ENCODE measurements around the gene TSPAN3.

TSPAN3 gene

DNA sequence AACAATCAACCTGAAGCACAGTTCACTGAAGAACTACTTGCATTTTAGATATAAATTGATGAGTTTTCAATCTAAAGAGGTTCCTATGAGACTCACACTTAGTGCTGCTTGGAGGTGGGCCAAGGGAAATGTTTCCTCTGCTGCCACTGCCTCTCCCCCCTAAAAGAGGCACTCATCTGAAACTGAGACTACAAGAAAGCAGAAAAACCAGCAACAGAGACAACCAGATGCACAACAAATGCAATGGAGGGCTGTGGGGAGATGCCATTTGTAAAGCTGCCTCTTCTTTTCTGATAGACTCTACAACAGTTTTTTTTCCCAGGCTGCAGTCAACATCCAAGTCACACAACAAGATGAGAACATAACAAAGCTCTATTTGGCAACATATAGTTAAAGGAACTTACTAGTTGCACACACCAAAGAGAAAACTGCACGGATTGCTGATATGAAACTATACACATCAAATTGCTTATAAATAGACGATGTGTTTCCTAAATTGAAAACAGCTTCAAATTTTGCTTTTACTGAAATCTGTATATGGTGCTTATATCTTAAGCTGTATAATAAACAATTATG, 11.0 kb downstream of the TSPAN3 start:
- Mint-ChIP-seq H3K4me1 (peaks cover 14% of the 10 kb centered on the region), H3K27me3 (no peaks in the 10 kb centered on the region), H3K27ac (ENCODE audit: low read depth) (no peak overlapping the region), H3K4me3 (no peak overlapping the region), H3K36me3 (ENCODE audit: insufficient read depth) (peaks cover 10% of the 10 kb centered on the region), H3K9me3 (no peaks in the 10 kb centered on the region)
- ATAC-seq (replicated peaks; ENCODE audit: extremely low read depth, poor library complexity, severe bottlenecking) (no peak), DNase-seq (ENCODE audit: low spot score in 2 of 2) (no peak)

DNA sequence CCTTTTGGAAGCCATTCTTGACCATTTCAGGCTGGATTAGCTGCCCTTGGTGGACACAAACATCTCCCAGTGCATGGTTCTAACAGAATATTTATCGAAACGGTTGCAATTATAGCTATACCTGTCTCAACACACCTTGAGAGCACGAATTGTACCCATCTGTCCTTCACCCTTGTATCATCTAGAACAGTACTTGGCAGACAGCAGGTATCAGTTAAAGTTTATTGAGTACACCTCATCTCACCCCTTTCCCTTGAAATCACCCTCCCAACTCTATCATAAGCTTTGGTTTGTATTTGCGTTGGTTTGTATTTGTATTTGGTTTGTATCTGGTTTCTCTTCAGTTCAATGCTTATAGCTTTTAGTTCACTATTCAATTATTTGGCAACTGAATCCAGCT, 12.4 kb downstream of the TSPAN3 start:
- H3K27me3 Mint-ChIP-seq = no peaks in the 10 kb centered on the region
- no peak overlapping the region for H3K27ac Mint-ChIP-seq (ENCODE audit: low read depth)
- H3K36me3 Mint-ChIP-seq (ENCODE audit: insufficient read depth) = peaks cover 10% of the 10 kb centered on the region
- DNase-seq (ENCODE audit: low spot score in 2 of 2) (no peak), ATAC-seq (replicated peaks; ENCODE audit: extremely low read depth, poor library complexity, severe bottlenecking) (no peak)
- peaks cover 14% of the 10 kb centered on the region for H3K4me1 Mint-ChIP-seq
- H3K9me3 Mint-ChIP-seq = no peaks in the 10 kb centered on the region
- no peak overlapping the region for H3K4me3 Mint-ChIP-seq

DNA sequence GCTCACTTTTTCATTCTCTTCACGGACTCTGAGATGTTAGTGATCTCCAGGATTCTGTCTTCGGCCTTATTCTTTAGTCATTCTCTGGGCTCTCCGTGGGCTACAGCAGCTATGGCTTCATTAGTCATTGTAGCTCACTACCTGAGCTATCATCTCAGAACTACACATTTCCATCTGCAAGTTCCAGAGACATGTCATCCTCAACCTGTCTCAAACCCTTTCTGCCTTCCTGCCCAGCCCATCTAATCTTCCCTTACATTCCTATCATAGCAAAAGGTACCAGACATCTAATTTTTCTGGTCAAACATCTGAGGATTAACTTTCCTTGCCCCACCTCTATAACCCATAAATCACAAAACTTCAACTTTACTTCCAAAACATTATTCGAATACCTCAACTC, 13.2 kb downstream of the TSPAN3 start:
- no peaks in the 10 kb centered on the region for H3K9me3 Mint-ChIP-seq

DNA sequence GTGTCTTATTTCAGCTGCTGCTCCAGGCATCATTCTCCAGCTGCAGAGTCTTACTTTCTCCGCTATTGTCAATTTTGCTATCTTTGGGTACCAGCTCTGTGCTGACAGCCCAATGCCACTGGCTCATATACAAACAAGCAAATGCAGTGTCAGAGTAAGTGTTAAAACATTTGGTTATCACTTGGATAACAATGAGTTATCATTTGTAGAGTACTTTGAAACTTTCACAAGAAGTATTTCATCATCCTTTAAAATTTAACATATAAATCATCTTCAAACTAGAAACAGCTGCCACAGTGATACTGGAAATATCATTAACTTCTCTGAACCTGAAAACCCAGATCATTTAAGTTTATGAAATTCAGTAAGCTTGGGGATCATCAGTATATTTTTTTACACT, 13.8 kb downstream of the TSPAN3 start:
- no peak overlapping the region for H3K4me3 Mint-ChIP-seq
- H3K27ac Mint-ChIP-seq (ENCODE audit: low read depth) = no peak overlapping the region
- ATAC-seq (replicated peaks; ENCODE audit: extremely low read depth, poor library complexity, severe bottlenecking) (no peak), DNase-seq (ENCODE audit: low spot score in 2 of 2) (no peak)
- peaks cover 13% of the 10 kb centered on the region for H3K36me3 Mint-ChIP-seq (ENCODE audit: insufficient read depth)
- H3K27me3 Mint-ChIP-seq = no peaks in the 10 kb centered on the region
- peaks cover 14% of the 10 kb centered on the region for H3K4me1 Mint-ChIP-seq
- no peaks in the 10 kb centered on the region for H3K9me3 Mint-ChIP-seq

More for the DNA sequence above, 13.2 kb downstream of the TSPAN3 start:
- Mint-ChIP-seq H3K36me3 (ENCODE audit: insufficient read depth) (peaks cover 10% of the 10 kb centered on the region), H3K4me3 (no peak overlapping the region), H3K27me3 (no peaks in the 10 kb centered on the region), H3K4me1 (peaks cover 14% of the 10 kb centered on the region), H3K27ac (ENCODE audit: low read depth) (peak overlapping the region; percentile 2)
- DNase-seq (ENCODE audit: low spot score in 2 of 2) (no peak), ATAC-seq (replicated peaks; ENCODE audit: extremely low read depth, poor library complexity, severe bottlenecking) (no peak)

DNA sequence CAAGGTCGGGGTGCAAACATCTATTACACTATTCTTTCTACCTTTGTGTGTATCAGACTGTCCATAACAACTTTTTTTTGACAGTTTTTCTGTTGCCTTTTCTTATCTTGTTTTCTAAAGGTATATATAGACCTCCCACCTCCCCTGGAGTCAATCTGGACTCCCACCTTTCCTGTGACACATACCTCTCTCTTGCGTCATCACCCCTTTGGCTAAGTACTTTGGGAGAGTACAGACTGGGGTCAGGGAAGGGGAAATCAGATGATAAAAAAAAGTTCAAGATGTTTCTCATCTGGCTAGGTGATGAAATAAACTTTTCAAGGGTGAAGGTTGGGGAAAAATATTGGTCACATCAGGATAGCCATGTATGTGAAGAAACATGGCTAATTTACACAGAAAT, 17.2 kb downstream of the TSPAN3 start:
- H3K36me3 Mint-ChIP-seq (ENCODE audit: insufficient read depth) = peaks cover 13% of the 10 kb centered on the region
- ATAC-seq (replicated peaks; ENCODE audit: extremely low read depth, poor library complexity, severe bottlenecking) (no peak), DNase-seq (ENCODE audit: low spot score in 2 of 2) (no peak)
- H3K27ac Mint-ChIP-seq (ENCODE audit: low read depth) = no peak overlapping the region
- no peak overlapping the region for H3K4me3 Mint-ChIP-seq
- no peaks in the 10 kb centered on the region for H3K27me3 Mint-ChIP-seq
- peaks cover 13% of the 10 kb centered on the region for H3K4me1 Mint-ChIP-seq
- H3K9me3 Mint-ChIP-seq = no peaks in the 10 kb centered on the region

DNA sequence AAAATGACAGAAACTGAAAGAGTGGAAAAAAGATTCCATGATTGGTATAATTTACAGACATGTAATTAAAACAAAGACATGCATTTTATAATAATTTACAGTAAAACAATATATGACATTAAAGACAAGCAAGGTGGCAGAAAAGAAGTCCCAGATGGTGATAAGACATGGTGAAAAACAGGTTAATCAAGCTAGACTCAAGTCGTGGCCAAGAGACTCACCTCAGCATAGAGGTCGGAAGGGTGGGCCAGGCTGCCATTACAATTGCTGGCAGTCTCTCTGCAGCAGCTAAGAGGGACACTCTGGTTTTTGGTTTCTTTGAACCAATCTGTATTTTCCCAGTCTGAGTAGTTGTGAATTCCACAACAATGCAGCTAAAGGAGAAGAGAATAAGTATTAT, 18.4 kb downstream of the TSPAN3 start:
- no peaks in the 10 kb centered on the region for H3K9me3 Mint-ChIP-seq
- peaks cover 15% of the 10 kb centered on the region for H3K36me3 Mint-ChIP-seq (ENCODE audit: insufficient read depth)
- H3K27ac Mint-ChIP-seq (ENCODE audit: low read depth) = no peak overlapping the region
- ATAC-seq (replicated peaks; ENCODE audit: extremely low read depth, poor library complexity, severe bottlenecking) (no peak), DNase-seq (ENCODE audit: low spot score in 2 of 2) (no peak)
- peaks cover 1% of the 10 kb centered on the region for H3K4me1 Mint-ChIP-seq
- H3K27me3 Mint-ChIP-seq = no peaks in the 10 kb centered on the region
- no peak overlapping the region for H3K4me3 Mint-ChIP-seq

DNA sequence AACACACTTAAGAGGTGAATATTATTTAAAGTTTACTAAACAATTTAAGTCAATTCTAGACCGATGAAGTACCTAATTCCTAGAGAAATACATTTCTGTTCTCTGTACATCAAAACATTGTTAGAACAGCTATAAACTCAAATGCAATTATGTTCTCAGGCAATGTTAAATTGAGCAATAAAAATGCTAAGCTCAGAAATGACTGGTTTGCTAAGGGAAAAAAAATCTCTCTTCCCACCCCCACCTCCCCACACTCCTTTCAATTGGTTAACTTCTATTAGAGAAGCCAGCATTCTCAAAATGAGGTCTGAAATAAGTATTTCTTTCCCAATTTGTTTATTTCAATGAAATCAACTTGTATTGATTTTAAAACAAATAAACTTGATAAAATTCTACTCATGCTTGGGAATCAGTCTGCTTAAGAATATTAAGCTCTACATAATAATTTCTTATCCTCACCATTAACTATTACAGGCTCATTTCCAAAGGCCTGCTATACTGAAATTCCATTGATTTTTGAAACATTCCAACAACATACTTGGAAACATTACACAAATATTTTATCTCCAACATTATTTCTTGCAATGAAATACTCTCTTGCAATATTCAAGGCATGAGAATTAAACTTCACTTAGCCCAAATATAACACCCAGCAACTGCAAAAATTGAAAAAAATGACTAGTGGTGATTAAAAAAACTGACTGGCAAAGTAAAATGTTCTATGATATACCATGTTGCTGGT, 22.6 kb downstream of the TSPAN3 start:
- Mint-ChIP-seq H3K36me3 (ENCODE audit: insufficient read depth) (peaks cover 23% of the 10 kb centered on the region), H3K27me3 (no peaks in the 10 kb centered on the region), H3K27ac (ENCODE audit: low read depth) (no peak overlapping the region), H3K4me1 (peaks cover 10% of the 10 kb centered on the region), H3K9me3 (no peaks in the 10 kb centered on the region), H3K4me3 (no peak overlapping the region)
- no peak for DNase-seq (ENCODE audit: low spot score in 2 of 2)
- no peak for ATAC-seq (replicated peaks; ENCODE audit: extremely low read depth, poor library complexity, severe bottlenecking)

DNA sequence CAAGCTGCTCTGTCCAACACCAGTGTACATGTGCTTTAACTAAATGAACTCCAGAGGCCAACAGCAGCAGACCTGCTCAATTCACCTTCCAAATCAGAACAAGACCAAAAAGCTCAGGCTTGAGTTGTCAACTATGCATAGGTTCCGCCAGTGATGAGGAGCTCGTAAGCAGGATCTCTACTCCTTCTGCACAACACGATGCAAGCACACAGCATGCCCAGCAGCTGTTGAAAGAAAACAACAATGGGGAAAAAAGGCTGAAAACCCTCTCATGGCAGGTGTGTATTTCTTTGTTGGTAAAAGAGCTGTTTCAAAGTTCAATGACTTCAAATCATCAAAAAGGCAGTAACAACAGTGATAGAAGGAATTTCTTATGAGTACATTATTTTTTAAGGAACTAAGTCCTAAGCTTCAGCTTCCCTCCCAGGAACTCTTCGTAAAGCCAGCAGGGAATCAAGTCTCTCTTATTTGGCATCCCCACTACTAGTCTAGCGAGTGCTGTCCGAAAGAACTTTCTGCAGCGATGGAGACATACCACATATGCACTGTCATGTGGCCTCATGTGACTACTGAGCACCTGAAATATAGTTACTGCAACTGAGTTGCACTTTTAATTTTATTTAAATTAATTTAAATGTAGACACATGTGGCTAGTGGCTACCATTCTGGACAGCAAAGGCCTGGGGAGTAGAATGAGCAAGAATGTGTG, 24.1 kb downstream of the TSPAN3 start:
- no peak for ATAC-seq (replicated peaks; ENCODE audit: extremely low read depth, poor library complexity, severe bottlenecking)
- Mint-ChIP-seq H3K36me3 (ENCODE audit: insufficient read depth) (peaks cover 27% of the 10 kb centered on the region), H3K27ac (ENCODE audit: low read depth) (no peak overlapping the region), H3K9me3 (peaks cover 2% of the 10 kb centered on the region), H3K4me3 (no peak overlapping the region), H3K4me1 (peaks cover 25% of the 10 kb centered on the region), H3K27me3 (no peaks in the 10 kb centered on the region)
- no peak for DNase-seq (ENCODE audit: low spot score in 2 of 2)

DNA sequence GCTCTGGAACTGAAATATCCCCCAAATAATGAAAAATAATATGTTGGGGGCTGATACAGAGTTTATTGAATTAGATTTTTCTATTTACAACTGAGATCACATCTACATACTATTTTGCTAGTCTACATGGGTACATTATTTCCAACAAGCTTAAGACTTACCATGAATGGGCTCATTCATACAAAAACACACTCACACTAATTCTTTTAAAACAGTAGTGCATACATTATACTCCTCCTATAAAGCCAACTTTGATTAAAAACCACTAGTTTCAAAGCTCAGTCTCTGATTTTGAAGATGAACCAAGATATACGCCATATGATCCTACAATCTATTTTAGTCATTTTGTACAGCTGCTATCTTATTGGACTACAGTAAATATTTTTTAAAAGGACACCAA, 24.9 kb downstream of the TSPAN3 start:
- Mint-ChIP-seq H3K4me1 (peaks cover 30% of the 10 kb centered on the region), H3K9me3 (peaks cover 6% of the 10 kb centered on the region), H3K36me3 (ENCODE audit: insufficient read depth) (peaks cover 27% of the 10 kb centered on the region), H3K27me3 (no peaks in the 10 kb centered on the region), H3K27ac (ENCODE audit: low read depth) (no peak overlapping the region), H3K4me3 (no peak overlapping the region)
- no peak for DNase-seq (ENCODE audit: low spot score in 2 of 2)
- ATAC-seq (replicated peaks; ENCODE audit: extremely low read depth, poor library complexity, severe bottlenecking) = no peak

DNA sequence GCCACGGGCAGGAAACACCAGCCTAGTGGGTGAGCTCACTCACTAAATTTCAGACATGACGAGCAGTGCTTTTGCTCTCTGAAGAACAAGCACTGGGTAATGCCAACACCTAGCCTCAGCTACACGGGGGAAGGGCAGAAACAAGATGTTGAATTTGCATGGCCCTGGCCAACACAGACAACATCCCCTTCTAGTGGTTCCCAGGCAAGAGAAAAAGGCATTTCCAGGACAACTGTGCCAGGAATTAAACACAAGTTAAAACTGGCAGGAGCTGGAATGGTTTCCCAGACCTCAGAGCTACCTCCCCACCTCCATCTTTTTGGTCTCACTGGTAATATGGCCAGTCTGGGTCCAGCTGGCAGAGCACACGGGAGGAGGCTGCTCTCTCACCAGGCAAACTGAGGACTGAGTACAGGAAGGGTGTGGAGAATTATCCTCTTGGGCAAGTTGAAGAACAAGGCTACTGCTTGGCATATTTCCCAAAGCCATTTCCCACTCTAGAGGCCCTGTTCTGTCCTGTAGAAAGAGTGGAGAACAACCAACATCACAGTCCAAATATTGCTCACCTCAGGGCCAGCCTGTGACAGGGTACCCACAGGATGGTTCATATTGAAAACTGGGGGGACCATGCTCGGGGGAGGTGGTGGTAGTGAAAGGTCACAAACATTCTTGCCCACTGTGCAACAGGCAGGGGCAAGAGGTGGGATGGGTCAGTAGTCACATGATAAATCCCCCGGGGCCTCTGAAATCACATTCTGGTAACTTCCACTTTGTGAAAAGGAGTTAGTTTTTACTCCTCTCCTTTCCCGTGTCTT, 26.5 kb downstream of the TSPAN3 start:
- H3K27me3 Mint-ChIP-seq = no peaks in the 10 kb centered on the region
- H3K4me1 Mint-ChIP-seq = peaks cover 34% of the 10 kb centered on the region
- H3K36me3 Mint-ChIP-seq (ENCODE audit: insufficient read depth) = peaks cover 36% of the 10 kb centered on the region
- H3K4me3 Mint-ChIP-seq = no peak overlapping the region
- DNase-seq (ENCODE audit: low spot score in 2 of 2) (no peak), ATAC-seq (replicated peaks; ENCODE audit: extremely low read depth, poor library complexity, severe bottlenecking) (no peak)
- H3K27ac Mint-ChIP-seq (ENCODE audit: low read depth) = no peak overlapping the region
- H3K9me3 Mint-ChIP-seq = peaks cover 6% of the 10 kb centered on the region

DNA sequence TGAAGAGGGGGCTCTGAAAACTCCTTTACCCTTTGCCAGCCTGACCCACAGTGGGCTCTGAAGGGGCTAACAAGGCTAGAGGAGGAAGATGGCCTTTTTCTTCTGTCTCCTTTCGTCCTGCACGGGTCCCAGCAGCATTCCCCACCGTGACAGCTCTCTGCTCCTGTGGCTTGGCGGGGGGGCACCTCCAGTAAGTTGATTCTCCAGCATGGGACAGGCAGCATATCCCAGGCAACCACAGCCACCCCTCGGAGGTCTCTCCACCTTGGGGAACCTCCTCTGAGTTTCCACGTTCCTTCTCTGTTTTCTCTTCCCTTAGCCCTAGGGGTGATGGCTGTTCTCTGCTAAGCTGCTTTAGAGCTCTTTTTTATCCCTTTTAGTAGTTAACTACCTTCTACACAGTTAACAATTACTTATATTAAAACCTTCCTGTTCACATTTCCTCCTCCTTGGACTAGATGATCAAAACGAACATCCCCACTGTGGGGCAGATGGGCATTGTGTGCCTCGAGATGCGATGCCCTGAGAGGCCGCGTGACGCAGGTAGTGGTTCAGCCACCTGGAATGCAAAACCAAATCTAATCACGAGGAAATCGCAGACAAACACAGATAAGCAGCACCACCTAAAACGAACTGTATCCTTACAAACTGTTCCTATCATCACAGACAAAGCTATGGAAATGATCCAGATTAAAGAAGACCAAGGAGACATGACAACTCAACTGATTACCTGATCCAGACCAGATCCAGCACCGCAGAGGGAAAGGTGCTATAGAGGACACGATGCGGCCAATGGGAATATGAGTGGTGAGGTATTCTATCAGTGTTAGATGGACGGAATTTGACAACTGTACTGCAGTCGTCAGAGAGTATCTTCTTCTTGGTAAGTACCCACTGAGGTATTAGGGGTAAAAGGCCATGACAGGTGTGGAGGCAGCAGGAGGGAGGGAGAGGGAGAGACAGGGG, 27.7 kb downstream of the TSPAN3 start:
- Mint-ChIP-seq H3K4me3 (no peak overlapping the region), H3K36me3 (ENCODE audit: insufficient read depth) (peaks cover 37% of the 10 kb centered on the region)

More for the DNA sequence above, 27.7 kb downstream of the TSPAN3 start:
- H3K9me3 Mint-ChIP-seq = peaks cover 6% of the 10 kb centered on the region
- ATAC-seq (replicated peaks; ENCODE audit: extremely low read depth, poor library complexity, severe bottlenecking) = no peak
- DNase-seq (ENCODE audit: low spot score in 2 of 2) = no peak
- H3K27ac Mint-ChIP-seq (ENCODE audit: low read depth) = peak overlapping the region; percentile 86
- H3K27me3 Mint-ChIP-seq = no peaks in the 10 kb centered on the region
- H3K4me1 Mint-ChIP-seq = peaks cover 34% of the 10 kb centered on the region
